HG03159 (cell line): ENCODE measurements around the gene CFAP298.

Experiments used
- ATAC-seq: cut with Tn5 transposase; IDR thresholded peaks from one replicate; pipeline ENCODE4 v1.9.1; 2021; ENCODE audit warnings: mild to moderate bottlenecking, moderate library complexity; ENCODE audit not compliant: unreplicated experiment

CFAP298 gene

DNA sequence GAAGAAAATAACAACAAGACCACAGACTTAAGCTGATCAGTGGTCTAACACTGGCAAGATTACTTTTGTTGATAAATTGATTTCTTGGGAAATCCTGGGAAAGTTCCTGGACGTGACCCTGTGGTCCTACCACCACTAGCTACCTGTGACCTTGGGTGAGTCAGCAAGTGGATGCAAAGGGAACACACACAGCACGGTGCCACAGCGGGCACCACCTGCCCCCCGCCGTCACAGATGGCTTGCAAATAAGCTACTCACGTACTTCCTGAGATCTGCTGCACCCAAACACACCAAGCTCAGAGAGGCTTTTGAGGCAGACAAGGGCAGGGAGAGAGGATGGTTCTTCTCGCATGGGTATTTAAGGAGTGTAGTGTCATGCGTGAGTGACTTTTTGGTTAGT, 12.7 kb downstream of the CFAP298 start:
- ATAC-seq: no peak

DNA sequence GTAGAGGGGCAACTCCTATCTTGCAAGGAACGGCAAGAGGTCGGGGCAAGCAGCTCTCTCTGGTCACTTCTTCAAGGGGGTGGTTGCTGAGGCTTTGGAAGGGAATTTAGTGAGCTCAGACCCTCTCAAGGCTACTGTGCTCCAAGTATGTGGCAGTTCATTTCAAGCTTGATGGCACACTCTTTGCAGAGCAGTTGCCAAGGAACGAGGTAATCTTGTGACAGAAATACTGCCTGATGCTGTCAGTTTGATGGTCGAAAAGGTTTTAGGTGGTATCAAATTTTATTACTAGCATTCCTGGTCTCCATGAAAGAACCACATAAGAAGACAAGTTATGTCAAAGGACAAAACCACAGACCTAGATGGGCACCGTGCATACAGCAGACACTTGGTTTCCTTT, 13.1 kb downstream of the CFAP298 start:
- ATAC-seq: no peak

- ATAC-seq: no peak
Observed at GRCh38 chr21:32597205-32597604, 15.0 kb downstream of the CFAP298 start.

DNA sequence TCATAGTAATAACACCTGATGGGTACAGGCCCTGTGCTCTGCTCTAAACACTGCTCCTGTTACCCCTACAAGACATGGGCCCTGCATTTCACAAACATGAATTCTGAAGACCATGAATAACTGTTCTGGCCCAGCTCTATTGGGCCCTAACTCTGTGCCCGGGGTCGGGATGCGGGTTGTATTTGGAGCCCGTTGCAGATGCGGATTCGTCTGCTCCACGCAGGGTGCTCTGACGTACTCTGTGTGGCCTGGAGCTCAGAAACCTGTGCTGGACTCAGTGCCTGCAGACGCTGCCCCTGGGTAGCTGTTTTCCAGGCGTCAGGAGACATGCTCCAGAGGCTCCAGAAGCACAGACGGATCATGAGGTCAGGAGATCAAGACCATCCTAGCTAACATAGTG, 16.7 kb downstream of the CFAP298 start:
- no peak for ATAC-seq

GRCh38 chr21:32593690-32594089, 18.5 kb downstream of the CFAP298 start:
- no peak for ATAC-seq

GRCh38 chr21:32592929-32593502, 19.2 kb downstream of the CFAP298 start:
- no peak for ATAC-seq

DNA sequence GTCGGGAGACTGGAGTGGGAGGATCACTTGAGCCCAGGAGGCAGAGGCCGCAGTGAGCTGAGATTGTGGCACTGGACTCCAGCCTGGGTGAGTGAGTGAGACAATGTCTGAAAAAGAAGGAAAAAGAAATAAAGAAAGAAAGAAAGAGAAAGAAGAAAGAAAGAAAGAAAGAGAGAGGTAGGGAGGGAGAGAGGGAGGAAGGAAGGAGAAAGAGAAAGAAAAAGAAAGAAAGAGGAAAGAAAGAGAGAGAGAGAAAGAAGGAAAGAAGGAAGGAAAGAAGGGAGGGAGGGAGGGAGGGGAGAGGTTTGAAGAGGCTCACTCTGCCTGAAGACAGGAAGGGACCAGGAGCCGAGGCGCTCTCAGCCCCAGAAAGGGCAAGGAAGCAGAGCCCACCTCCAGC, 22.0 kb downstream of the CFAP298 start:
- no peak for ATAC-seq

DNA sequence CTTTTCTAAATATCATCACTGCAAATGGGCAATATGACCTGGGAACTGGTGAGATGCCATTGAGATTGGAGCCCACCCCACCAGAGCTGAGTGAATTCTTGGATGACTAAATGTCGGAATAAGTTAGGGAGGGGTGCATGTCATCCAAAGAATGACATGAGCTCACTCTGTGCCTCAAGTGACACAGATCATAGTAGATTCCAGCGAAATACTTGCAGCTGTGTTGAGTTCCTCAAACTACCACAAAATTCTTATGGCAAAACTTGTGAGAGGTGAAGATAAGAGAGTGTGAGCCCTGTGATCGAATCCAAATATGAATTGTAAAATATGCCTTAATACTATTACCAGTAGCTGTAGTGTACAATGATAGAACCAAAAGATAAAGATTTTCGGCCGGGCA, 24.5 kb downstream of the CFAP298 start:
- ATAC-seq: no peak

- ATAC-seq: no peak
Observed at GRCh38 chr21:32587120-32587519, 25.1 kb downstream of the CFAP298 start.

GRCh38 chr21:32585970-32586369, 26.2 kb downstream of the CFAP298 start:
- ATAC-seq: no peak

- ATAC-seq: no peak
Observed at GRCh38 chr21:32585042-32585710, 27.0 kb downstream of the CFAP298 start, which contains the start of gene TCP10L. TSS of gene TCP10L (minus strand) at chr21:32585523. CDS start at chr21:32584304, 1,219 bp downstream.

DNA sequence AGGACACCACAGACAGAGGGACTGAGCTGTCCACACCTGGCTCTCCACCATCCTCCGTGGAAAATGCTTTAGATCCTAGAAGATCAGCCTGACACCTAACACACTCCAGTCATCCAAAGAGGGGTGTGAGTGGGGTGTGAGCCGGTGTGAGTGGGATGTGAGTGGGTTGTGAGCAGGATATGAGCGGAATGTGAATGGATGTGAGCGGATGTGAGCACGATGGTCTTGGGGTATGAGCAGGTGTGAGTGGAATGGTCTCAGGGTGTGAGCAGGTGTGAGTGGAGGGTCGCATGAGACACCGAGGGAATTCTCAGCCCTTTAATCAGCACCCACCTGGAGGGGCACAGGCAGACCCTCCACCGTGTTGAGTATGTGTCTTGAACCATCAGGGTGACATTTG, 27.7 kb downstream of the CFAP298 start:
- ATAC-seq: no peak

GRCh38 chr21:32581732-32582131, 30.4 kb downstream of the CFAP298 start:
- no peak for ATAC-seq

GRCh38 chr21:32580949-32581348, 31.2 kb downstream of the CFAP298 start:
- ATAC-seq: no peak

GRCh38 chr21:32578107-32578691, 34.0 kb downstream of the CFAP298 start:
- ATAC-seq: no peak

- no peak for ATAC-seq
Observed at GRCh38 chr21:32576011-32576410, 36.2 kb downstream of the CFAP298 start.

DNA sequence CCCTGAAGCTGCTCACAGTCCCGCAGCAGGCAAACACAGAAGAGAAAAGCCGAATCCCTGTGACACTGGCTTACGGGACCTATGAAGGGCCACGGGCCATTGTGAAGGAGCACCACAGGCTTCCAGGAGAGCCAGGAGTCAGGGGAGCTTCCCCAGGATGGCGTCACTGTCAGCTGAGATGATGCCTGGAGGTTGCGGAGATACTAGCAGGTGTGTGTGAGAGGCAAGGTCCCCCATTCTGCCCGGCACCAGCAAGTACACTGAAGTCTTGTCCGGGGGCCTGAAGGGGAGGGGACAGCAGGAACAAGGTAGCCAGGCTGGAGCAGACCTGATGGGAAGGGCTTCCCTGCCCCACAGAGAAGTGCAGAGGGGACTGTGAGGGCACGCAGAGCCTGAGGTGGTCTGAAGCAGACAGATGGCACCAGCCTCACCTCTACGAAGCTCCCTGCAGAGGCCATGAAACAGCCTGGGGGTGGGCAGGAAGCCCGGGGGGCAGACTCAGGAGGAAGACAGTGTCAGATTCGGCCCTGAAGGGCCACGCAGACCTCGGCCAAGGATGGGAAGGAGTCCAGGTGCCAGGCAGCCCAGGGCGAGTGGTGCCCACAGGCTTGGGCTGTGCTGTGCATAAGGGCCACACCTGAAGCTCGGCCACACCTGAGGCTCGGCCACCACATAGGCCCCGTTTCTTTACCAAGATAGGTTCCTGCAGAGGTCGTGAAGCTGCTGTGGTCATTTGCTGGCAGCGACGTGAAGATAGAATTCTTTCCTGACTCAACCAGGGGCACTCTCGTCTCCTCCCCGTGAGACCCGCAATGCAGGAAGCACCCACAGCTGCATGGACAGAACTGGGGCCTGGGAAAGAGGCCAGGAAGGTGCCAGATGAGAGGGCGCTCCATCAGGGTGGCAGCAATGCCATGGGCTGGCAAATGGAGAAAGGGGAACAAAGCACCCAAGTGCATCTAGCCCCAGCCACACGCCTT, 36.9 kb downstream of the CFAP298 start:
- no peak for ATAC-seq

GRCh38 chr21:32572574-32573420, 39.4 kb downstream of the CFAP298 start:
- no peak for ATAC-seq

DNA sequence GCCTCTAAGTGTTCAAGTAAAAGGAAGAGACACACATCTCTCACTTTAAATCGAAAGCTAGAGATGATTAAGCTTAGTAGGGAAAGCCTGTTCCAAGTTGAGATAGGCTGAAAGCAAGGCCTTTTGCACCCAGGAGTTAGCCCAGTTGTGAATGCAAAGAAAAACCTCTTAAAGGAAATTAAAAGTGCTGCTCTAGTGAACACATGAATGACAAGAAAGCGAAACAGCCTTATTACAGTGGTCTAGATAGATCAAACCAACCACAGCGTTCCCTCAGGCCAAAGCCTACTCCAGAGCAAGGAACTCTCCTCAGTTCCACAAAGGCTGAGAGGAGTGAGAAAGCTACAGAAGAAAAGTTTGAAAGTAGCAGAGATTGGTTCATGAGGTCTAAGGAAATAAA, 41.7 kb downstream of the CFAP298 start:
- ATAC-seq: no peak
